Progenitor cell of endocrine pancreas (in vitro differentiated cells): ENCODE measurements around the gene KAT6B. TPM values are rescaled to one million over a fixed set of nuclear protein-coding genes. Genes with fewer than 3 reads are reported as not detected.

Experiments used
- DNase-seq: peaks from one replicate; pipeline ENCODE4 v3.0.0; 2021; ENCODE audit warnings: low spot score; ENCODE audit not compliant: unreplicated experiment
- H3K27ac Mint-ChIP-seq: 2 replicates; pipeline ENCODE4 v1.8.0; 2021; ENCODE audit warnings: mild to moderate bottlenecking, moderate library complexity, mixed read lengths
- H3K27me3 Mint-ChIP-seq: 2 replicates; pipeline ENCODE4 v1.8.0; 2021; ENCODE audit warnings: mixed read lengths
- H3K36me3 Mint-ChIP-seq: 2 replicates; pipeline ENCODE4 v1.8.0; 2022; ENCODE audit warnings: mixed read lengths; ENCODE audit not compliant: insufficient read depth
- H3K4me1 Mint-ChIP-seq: 2 replicates; pipeline ENCODE4 v1.8.0; 2021; ENCODE audit warnings: low read depth, mixed read lengths
- H3K4me3 Mint-ChIP-seq: 2 replicates; pipeline ENCODE4 v1.8.0; 2021; ENCODE audit warnings: low read depth, mild to moderate bottlenecking, moderate library complexity, mixed read lengths
- H3K9me3 Mint-ChIP-seq: 2 replicates; pipeline ENCODE4 v1.8.0; 2021; ENCODE audit warnings: low read depth, mixed read lengths
- CTCF ChIP-seq: fragments of 200-600 bp; sonication (generic); IDR thresholded peaks from one replicate; pipeline ENCODE4 v1.5.0; 2021; ENCODE audit warnings: antibody characterized with exemption, mild to moderate bottlenecking; ENCODE audit not compliant: unreplicated experiment
- total RNA-seq: library from RNA; stranded (reverse); gene quantifications from 2 replicates; pipeline ENCODE4 v1.2.1, GENCODE V29; 2021

KAT6B gene
- total RNA-seq, 1 donor from 2014 or later: 75.4 TPM

- H3K27ac Mint-ChIP-seq: peak overlapping the region; percentile 44
- H3K4me1 Mint-ChIP-seq: peaks cover 31% of the 10 kb centered on the region
- no peak for DNase-seq
- no peak for TF ChIP-seq CTCF
- H3K4me3 Mint-ChIP-seq: no peak overlapping the region
- H3K9me3 Mint-ChIP-seq: no peaks in the 10 kb centered on the region
- H3K27me3 Mint-ChIP-seq: no peaks in the 10 kb centered on the region
- no peaks in the 10 kb centered on the region for H3K36me3 Mint-ChIP-seq
Observed at GRCh38 chr10:74901301-74901700, 74.9 kb downstream of the KAT6B start.

- no peak for DNase-seq
- TF ChIP-seq CTCF: no peak
- Mint-ChIP-seq H3K4me3 (no peak overlapping the region), H3K36me3 (no peaks in the 10 kb centered on the region), H3K27me3 (no peaks in the 10 kb centered on the region), H3K9me3 (no peaks in the 10 kb centered on the region), H3K27ac (peak overlapping the region; percentile 8), H3K4me1 (peaks cover 26% of the 10 kb centered on the region)
Observed at GRCh38 chr10:74901867-74902450, 75.6 kb downstream of the KAT6B start.

- Mint-ChIP-seq H3K9me3 (no peaks in the 10 kb centered on the region), H3K27me3 (no peaks in the 10 kb centered on the region), H3K27ac (no peak overlapping the region), H3K4me3 (no peak overlapping the region), H3K4me1 (peaks cover 16% of the 10 kb centered on the region), H3K36me3 (no peaks in the 10 kb centered on the region)
- TF ChIP-seq CTCF: no peak
- no peak for DNase-seq
Observed at GRCh38 chr10:74903491-74903890, 77.1 kb downstream of the KAT6B start.

GRCh38 chr10:74906611-74907198, 80.3 kb downstream of the KAT6B start:
- Mint-ChIP-seq H3K4me3 (no peak overlapping the region), H3K9me3 (no peaks in the 10 kb centered on the region), H3K36me3 (no peaks in the 10 kb centered on the region), H3K27ac (no peak overlapping the region), H3K4me1 (peaks cover 4% of the 10 kb centered on the region), H3K27me3 (no peaks in the 10 kb centered on the region)
- TF ChIP-seq CTCF: no peak
- no peak for DNase-seq

- DNase-seq: no peak
- H3K27me3 Mint-ChIP-seq: no peaks in the 10 kb centered on the region
- H3K4me1 Mint-ChIP-seq: peaks cover 3% of the 10 kb centered on the region
- H3K36me3 Mint-ChIP-seq: no peaks in the 10 kb centered on the region
- H3K9me3 Mint-ChIP-seq: no peaks in the 10 kb centered on the region
- no peak for TF ChIP-seq CTCF
- no peak overlapping the region for H3K4me3 Mint-ChIP-seq
- H3K27ac Mint-ChIP-seq: no peak overlapping the region
Observed at GRCh38 chr10:74909670-74910069, 83.3 kb downstream of the KAT6B start.
